Stimulated activated CD8-positive, alpha-beta memory T cell treated with anti-CD3 and anti-CD28 coated beads, Interleukin-12 subunit alpha, Interleukin-12 subunit beta, amount 100 ng/mL, for 1 hour (primary cell): ENCODE measurements around the gene GLIPR2.
"Not testable (repeated sequence)": the region's sequence is repeated elsewhere in the genome, so short reads cannot be mapped to it uniquely, and the experiment has no call there.

ENCODE experiments used
- DNase-seq: peaks from one replicate; pipeline ENCODE4 v3.0.0-alpha.2; 2020; ENCODE audit warnings: low read depth

The GLIPR2 gene, protein sequence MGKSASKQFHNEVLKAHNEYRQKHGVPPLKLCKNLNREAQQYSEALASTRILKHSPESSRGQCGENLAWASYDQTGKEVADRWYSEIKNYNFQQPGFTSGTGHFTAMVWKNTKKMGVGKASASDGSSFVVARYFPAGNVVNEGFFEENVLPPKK

DNA sequence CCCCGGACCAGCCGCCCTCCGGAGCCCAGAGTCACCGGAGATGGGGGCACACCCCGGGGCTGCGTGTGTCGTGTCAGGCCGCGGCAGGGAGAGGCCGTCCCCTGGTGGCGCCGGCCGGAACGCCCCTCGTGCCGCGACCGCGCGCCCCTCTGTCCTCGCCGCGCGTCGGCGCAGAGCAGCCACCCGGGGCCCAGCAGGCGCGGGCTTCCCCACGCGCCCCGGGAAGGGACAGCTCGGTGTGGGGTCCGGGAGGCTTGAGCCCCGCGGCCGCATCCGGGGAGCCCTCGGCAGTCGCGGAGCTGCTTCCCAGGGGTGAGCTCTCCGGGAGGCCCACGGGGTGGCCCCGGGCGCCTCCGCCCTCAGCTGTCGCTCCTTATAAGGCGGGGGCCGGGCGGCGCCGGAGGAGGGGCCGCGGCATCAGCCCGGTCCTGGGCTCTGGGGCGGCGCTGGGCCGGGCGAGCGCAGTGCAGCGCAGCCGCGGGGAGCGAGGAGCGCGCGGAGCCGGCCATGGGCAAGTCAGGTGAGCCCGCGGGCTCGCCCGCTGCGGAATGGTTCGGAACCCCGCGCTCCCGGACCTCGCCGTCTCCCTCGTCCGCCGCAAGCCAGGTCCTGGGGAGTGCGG is at the start of gene GLIPR2:
Gene GLIPR2, plus strand, starts transcription at position 462 of the 622 bp plus-strand sequence. Its CDS starts 46 bp downstream, at position 508.
- DNase-seq: peak; percentile 56

DNA sequence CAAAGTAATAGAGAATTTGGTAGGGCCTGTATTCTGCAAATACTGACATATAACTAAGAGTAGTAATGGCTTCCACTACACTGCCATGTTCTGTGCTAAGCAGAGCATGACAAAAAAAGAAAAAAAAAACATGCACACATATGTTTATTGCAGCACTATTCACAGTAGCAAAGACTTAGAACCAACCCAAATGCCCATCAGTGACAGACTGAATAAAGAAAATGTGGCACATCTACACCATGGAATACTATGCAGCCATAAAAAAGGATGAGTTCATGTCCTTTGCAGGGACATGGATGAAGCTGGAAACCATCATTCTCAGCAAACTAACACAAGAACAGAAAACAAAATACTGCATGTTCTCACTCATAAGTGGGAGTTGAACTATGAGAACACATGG is 49.5 kb upstream of the GLIPR2 start:
- DNase-seq: not testable (repeated sequence)

DNA sequence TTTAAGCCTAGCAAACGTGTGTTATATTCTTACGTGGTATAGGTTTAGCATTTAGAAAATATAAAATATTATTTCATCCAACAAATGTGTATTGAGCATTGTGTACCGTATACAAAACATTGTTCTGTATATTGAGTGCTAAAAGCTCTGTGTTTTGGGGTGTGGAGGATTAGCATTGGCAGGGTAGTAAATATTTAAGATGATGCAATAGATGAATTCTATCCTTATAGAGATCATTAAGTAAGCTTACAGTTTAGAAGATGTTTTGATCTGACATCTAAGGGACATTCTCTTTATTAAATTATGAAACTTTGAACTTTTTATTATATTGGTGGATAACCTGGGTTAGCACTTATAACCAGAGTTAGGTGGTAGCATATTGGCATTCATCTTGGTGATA is 48.5 kb upstream of the GLIPR2 start:
- no peak for DNase-seq

DNA sequence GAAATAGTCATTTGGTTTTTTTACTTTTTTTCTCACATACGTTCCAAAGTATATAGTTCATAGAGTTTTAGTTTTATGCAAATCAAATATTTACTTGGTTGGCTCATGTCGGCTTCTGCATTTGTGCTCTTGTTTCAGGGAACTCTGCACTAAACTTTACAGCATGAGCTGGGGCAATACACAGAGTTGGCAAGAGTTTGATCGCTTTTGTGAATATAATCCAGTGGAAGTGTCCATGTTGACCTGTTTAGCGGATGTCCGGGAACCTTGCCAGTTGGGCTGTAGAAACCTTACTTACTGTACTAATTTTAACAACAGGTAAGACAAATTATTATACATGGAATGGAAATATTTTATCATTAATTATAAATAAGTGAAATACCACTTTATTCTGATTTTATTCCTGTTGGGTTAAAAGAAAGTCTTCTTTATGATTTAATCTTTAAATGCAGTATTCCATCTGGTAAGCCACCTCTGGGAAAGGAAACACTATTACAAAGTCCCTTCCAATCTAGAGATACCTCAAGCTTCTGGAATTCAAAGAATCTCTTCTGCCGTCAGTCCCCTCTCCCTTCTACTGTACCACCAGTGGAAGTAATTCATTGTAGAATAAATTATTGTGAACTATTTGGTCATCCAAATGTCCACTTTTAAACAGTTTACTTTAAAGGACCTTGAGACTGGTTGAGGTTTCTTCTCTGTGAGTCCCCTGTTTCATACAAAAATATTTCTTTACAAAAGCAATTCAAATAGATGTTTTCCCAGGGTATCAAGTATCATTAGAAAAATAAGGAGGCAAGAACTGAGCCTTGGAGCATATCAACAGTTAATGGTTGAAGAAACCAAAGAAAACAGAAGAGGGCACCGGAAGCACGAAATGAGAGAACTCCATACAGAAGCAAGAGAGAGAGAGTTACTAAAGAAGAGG is 45.2 kb upstream of the GLIPR2 start:
- no peak for DNase-seq

DNA sequence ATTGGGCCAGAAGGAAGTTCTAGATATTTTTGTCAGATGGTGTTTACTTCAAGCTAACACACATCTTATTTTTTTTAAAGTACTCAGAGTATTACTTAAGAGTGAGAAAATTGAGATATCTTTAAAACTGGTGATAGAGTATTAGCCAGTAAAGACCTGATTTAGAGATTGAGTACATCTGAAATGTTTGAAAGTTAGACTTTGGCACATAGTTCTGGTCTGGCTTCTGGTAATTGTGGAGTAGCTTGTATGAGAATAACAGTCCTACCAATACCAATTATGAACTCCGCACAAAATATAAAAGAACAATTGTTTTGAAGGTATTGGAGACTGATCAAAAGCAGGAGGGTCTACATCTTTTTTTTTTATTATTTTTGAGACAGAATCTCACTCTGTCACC is 44.5 kb upstream of the GLIPR2 start:
- no peak for DNase-seq

DNA sequence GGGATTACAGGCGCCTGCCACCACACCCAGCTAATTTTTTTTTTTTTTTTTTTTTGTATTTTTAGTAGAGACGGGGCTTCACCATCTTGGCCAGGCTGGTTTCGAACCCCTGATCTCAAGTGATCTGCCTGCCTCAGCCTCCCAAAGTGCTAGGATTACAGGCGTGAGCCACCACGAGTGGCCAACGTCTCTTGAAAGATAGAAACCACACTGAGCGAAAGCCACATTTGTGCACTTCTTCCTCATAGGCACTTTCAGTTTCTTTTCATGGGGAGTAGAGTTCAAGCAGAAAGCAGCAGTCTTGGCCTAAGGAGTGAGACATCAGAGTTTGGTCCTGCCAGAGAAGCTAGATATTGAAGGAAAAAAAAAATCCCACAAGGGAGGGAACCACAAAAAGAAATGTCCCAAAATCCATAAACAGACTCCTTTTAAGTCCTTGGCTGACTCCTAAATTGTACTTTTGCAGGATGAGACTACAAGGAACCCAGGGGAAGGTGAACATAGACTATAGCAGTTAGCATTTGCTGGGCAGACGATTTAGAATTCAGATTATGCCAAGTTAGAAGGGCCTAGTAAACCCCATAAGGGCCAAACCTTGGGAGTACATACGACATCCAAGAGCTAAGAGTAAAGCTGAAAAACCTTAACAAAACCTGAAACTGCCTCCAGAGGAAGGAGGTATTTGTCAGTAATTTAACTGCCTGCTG is 43.9 kb upstream of the GLIPR2 start:
- no peak for DNase-seq

DNA sequence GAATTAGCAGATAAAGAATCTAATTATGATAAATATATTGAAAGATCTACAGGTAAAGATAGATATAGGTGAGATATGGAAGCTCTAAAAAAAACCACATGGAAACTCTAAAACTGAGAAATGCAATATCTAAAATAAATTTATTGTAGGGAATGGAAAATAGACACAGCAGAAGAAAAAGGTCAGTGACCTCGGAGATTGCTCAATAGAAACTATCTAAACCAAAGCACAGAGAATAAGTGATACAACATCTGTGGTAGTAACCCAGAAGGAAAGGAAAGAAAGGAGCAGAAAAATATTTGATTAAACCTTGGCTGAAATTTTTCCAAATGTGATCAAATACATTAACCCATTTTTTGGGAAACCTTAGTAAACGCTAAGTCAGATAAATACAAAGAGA is 43.1 kb upstream of the GLIPR2 start:
- no peak for DNase-seq

DNA sequence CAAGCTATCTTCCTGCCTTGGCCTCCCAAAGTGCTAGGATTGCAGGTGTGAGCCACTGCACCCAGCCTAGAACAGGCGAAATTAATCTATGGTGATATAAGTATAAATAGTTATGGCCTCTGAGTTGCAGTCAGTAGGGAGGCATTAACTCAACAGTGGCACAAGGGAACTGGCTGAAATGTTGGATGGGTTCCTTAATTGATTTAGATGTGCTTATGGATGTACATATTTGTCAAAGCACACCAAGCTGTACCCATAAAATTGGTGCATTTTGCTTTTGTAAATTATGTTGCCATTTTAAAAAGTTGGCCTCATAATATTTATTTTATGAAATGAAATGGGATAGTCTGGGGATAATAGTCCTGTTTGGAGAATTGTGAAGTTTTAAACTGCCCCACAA is 36.8 kb upstream of the GLIPR2 start:
- no peak for DNase-seq

DNA sequence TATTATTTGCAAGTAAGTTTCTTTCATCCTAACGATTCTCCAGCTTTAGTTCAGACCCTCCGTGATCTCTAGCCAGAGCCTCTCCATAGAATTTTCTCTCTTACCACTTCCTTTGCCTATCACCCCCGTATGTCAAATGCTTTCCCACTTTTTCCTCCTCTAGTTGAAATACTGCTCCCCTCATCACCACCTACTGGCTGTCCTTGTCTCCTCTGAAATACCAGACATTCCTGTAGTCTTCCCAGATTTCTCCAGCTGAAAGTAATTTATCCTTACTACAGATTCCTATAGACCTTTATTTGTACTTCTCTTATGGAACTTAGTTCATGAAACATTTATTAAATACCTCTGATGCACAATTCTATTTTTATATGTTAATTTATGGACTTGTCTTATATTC is 36.0 kb upstream of the GLIPR2 start:
- no peak for DNase-seq

DNA sequence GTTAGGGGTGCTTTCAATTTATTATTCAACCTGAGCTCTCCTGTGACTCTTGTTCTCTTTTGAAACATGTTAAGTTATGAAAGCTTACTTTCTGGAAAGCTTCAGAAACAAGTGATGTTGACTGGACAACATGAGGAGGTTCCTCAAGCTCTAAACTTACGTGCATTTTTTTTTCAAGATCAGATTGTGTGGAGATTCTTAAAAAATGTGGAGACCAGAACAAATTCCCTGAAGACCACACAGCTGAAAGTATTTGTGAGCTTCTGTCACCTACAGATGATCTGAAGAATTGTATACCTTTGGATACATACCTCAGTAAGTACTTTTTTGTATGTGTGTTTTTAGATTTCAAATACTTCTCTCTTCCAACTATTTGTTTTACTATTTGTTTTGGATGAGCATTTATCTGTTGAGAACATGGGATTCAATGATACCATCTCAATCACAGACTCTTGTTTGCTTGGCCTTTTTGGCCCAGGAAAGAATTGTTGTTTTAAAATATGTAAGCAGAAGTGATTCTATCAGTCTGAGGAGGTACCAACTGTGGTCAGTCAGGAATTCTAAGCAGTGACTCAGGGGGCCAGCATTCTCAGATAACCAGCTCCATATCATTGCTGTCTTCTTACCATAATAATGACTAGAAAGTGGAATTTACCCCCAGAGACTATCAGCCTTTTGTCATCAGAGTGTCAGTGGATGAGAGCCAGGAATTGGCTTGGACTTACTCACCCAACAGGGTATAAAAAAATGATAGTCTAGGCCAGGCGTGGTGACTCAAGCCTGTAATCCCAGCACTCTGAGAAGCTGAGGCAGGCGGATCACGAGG is 34.4 kb upstream of the GLIPR2 start:
- no peak for DNase-seq

DNA sequence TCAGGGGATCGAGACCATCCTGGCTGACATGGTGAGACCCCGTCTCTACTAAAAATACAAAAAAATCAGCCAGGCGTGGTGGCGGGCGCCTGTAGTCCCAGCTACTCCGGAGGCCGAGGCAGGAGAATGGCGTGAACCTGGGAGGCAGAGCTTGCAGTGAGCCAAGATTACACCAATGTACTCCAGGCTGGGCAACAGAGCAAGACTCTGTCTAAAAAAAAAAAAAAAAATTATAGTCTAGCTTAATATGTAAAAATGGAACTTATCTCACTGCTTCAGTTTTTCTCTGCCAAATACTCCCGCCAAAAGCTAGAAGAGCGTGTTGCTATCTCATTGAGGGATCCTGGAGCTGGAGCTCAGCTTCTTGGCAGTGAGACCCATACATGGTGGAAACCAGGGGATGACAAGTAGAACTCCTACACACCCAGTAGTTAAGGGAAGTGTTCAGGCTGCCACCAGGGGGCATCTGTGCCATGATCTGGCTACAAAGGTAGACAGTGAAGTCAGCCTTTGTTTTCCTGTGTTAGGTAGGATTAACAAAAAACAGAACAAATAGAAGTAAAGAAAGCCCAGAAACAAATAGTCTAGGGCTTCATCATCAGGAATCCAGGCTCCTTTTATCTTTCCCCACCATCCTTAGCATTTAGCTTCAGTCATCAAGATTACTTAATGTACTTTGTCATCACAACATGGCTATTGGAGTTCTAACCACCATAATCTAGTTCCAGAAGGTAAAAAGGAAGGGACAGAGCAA is 33.6 kb upstream of the GLIPR2 start:
- peak; percentile 87 for DNase-seq

DNA sequence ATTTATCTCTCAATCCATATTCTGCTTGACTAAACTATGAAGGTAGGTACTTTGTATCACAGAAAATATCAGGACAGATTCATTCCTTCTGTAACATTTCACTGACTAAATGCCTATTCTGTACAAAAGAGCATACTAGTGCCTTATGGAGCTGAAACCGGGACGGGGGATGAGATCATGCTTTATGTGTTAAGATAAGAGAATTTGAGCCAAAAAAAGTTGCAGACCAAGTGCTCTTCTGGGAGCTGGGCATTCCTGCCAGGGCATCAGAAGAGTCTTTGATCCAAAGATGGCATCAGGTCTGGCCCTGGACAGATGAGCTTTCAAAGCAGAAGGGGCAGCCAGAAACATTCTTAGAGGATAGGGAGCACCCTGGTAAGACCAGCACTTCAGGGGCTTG is 27.5 kb upstream of the GLIPR2 start:
- DNase-seq: no peak

DNA sequence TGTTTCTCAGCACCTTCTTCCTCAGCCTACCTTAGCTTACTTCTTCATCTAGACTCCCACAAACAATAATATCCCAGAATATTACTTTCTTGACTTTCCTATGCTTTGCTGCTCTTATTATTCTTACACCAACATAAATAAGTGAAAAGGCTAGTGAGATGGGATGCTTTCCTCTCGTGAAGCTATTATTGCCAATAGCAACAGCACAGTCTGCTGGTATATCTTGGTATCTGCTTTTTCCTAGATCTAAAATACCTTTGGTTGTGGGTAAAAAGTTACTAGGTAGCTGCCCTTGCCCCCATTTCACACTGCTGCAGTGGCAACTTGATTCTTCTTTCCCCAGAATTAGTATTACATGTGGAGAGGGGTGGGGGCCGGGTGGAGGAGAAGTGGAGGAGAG is 26.1 kb upstream of the GLIPR2 start:
- DNase-seq: no peak

DNA sequence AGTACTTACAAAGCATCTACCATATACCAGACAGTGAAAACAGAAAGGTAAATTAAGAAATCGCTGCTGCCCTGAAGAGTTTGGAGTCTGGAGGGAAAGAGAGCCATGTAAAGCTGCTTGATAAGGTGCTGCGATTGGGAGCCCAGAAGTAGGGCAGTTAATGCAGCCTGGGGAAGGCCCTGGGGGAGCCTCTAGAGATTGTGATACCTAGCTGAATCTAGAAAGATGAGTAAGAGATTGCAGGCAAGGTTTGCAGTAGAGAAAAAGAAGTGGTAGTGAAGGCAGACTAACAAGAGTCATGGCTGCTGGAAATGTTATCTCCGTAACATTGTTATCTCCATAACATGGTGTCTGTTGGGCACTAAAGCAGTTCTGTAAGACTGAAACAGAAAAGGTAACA is 24.0 kb upstream of the GLIPR2 start:
- DNase-seq: no peak

DNA sequence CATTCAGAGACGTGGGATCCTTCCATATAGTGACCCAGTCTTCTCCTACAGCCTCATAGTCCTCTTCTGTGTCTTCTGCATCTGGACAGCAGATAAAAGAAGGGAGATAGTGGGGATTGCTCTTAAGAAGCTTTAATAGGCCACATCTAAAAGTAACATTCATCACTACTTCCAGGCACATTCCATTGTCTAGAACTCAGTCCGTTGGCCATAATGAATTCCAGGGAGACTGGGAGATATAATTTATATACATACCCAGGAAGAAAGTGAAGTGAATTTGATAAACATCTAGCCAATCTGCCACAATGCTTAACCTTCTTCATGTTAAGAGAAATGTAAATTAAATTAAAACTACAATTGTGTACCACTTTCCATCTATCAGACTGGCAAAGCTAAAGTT is 22.5 kb upstream of the GLIPR2 start:
- no peak for DNase-seq

DNA sequence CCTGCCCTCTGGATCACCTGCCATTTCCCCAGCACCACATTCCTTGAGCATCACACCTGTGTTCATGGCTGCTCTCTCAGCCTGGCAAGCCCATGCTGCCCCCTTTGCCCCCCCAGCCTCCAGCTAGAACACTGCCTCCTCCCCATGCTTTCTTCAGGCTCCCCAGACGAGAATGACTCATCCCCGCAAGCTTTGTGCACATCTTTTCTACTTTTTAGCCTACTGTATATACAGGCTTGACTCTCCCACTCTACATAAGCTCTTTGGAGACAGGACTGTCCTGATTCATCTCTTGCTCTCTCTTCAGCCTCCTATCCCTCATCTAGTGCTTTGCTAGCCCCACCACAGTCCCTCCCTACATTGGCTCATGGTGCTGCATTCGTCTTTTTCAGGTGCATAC is 19.9 kb upstream of the GLIPR2 start:
- no peak for DNase-seq

DNA sequence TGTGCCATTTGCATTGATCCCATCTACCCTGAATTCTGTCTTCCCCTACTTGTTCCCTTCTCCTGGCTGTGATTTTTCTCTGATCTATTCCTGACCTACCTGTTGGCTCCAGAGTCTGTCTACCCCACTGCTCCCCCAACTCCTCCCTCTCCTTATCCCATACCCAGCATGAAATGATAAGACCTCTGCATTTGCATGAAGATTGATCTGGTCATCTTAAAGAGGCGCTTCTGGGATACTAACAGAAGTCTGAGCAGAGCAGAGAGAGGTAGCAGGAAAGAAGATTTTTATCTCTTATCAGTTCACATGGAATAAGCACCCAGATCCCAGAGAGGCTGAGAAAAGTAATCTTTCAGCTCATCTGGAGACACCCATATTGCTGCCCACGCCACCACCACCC is 18.3 kb upstream of the GLIPR2 start:
- DNase-seq: no peak

DNA sequence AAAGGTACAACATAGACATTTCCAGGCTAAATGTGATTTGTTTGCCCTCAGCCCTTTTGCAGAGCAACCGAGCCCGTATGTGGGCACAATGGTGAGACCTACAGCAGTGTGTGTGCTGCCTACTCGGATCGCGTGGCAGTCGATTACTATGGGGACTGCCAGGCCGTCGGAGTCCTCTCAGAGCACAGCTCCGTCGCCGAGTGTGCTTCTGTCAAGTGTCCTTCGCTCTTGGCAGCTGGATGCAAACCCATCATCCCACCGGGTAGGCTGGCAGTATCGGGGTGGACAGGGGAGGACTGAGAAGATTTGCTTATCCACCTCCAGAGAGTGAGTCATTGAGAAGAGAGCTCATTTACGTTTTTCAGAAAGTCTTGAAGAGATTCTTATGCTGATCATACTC is 17.8 kb upstream of the GLIPR2 start:
- no peak for DNase-seq

DNA sequence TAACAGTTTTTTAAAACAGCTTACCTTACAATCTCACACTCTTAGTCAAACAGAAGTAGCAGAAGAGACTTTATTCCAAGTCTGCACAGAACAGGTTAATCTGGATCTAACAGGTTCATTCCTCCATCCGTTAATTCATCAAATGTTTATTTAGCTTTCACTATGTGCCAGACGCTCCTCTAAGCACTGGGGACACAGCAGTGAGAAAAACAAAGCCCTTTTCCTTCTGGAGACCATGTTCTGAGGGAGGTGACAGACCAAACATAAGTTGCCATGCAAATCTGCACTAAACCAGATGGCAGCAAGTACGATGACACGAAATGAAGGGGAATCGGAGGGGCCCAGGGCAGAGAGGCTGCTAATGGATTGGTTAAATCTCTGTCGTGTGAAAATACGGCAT is 17.1 kb upstream of the GLIPR2 start:
- no peak for DNase-seq

DNA sequence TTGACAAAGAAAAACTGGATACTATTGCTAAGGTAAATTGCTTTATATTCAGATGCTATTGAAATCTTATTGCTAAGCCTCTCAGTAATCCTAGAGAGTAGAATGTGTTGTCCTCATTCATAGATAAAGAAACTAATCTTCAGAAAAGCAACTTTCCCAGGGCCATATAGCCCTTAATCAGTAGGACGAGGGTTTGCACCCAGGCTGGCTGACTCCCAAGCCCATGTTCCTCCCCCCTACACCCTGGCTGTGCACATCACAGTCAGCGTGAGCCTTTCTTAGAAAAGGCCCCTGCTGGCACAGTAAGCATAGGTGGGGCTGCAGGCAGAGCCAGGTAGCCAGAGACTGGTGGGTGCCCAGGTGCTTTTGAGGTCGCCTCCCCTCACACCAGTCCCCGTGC is 15.8 kb upstream of the GLIPR2 start:
- DNase-seq: no peak

DNA sequence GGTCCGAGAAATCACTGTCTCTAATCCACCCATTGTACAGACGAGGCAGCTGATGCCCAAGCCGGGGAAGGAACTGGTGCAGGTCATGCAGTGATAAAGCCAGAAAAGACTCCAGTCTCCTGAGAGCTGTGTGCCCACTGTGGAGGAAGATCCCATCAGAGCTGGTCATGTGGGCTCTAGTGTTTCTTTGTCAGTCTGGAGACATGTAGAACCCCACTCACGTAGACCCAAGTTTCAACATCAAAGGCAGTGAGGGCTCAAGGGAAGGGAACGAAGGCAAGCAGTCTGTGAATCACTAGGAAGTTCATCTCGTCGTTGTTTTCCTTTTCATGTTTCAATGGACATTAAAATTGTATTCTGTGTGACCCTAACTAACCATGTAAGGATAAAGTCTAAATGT is 14.6 kb upstream of the GLIPR2 start:
- no peak for DNase-seq
